ENCODE measurements around the gene CDH1.

CDH1 gene

GRCh38 chr16:68866933-68867332, 129.8 kb downstream of the CDH1 start:
- H3K18ac ChIP-seq (ENCODE audit: low read length): no peak overlapping the region
- no CpG with 5 or more reads among the region's 6 CpGs for WGBS (ENCODE audit: extremely low coverage, insufficient coverage, low lambda C conversion rate)
- no peak overlapping the region for H3K23ac ChIP-seq (ENCODE audit: low read length)
- H3K4me2 ChIP-seq (ENCODE audit: low read length): no peak overlapping the region
- no peak overlapping the region for H4K5ac ChIP-seq (ENCODE audit: low read length)
- H3K79me1 ChIP-seq (ENCODE audit: low read length): no peaks in the 10 kb centered on the region
- H3K79me2 ChIP-seq (ENCODE audit: control insufficient read depth, insufficient read depth, low read length): no peaks in the 10 kb centered on the region
- no peaks in the 10 kb centered on the region for H3K27me3 ChIP-seq (ENCODE audit: insufficient read depth, low read length, poor library complexity)
- H3K4me1 ChIP-seq (ENCODE audit: control insufficient read depth, low read depth, low read length): no peaks in the 10 kb centered on the region
- no peak overlapping the region for H2BK120ac ChIP-seq (ENCODE audit: low read depth, low read length)
- H3K36me3 ChIP-seq (ENCODE audit: control insufficient read depth, insufficient read depth, low read length): no peaks in the 10 kb centered on the region
- H2AK5ac ChIP-seq (ENCODE audit: low read length): no peak overlapping the region
- H3K27ac ChIP-seq (ENCODE audit: low read depth, low read length): no peak overlapping the region
- no peak overlapping the region for H3K4ac ChIP-seq (ENCODE audit: low read depth, low read length)
- H3K9ac ChIP-seq (ENCODE audit: low read length): no peak overlapping the region
- no peak overlapping the region for H2BK5ac ChIP-seq (ENCODE audit: low read length)
- H4K8ac ChIP-seq (ENCODE audit: low read depth, low read length): no peak overlapping the region
- H3K4me3 ChIP-seq (ENCODE audit: low read length): no peak overlapping the region
- no peak overlapping the region for H2BK15ac ChIP-seq (replicated peaks; ENCODE audit: low read depth)
- no peak overlapping the region for H3K56ac ChIP-seq (ENCODE audit: low read length)
- no peak for DNase-seq

- Histone ChIP-seq H3K4me1 (ENCODE audit: control insufficient read depth, low read depth, low read length) (no peaks in the 10 kb centered on the region), H2BK120ac (ENCODE audit: low read depth, low read length) (no peak overlapping the region), H3K4me2 (ENCODE audit: low read length) (no peak overlapping the region), H2BK5ac (ENCODE audit: low read length) (no peak overlapping the region), H3K18ac (ENCODE audit: low read length) (no peak overlapping the region), H3K23ac (ENCODE audit: low read length) (no peak overlapping the region), H3K36me3 (ENCODE audit: control insufficient read depth, insufficient read depth, low read length) (no peaks in the 10 kb centered on the region), H3K79me1 (ENCODE audit: low read length) (no peaks in the 10 kb centered on the region), H3K27ac (ENCODE audit: low read depth, low read length) (no peak overlapping the region), H3K4ac (ENCODE audit: low read depth, low read length) (no peak overlapping the region), H3K79me2 (ENCODE audit: control insufficient read depth, insufficient read depth, low read length) (no peaks in the 10 kb centered on the region), H3K27me3 (ENCODE audit: insufficient read depth, low read length, poor library complexity) (no peaks in the 10 kb centered on the region), H2BK15ac (replicated peaks; ENCODE audit: low read depth) (no peak overlapping the region), H3K4me3 (ENCODE audit: low read length) (no peak overlapping the region), H3K56ac (ENCODE audit: low read length) (no peak overlapping the region), H3K9ac (ENCODE audit: low read length) (no peak overlapping the region), H2AK5ac (ENCODE audit: low read length) (no peak overlapping the region), H4K5ac (ENCODE audit: low read length) (no peak overlapping the region), H4K8ac (ENCODE audit: low read depth, low read length) (no peak overlapping the region)
- DNase-seq: no peak
- WGBS (ENCODE audit: extremely low coverage, insufficient coverage, low lambda C conversion rate): no CpG with 5 or more reads among the region's 4 CpGs
Measured at GRCh38 chr16:68869492-68870088, 132.5 kb downstream of the CDH1 start.

DNA sequence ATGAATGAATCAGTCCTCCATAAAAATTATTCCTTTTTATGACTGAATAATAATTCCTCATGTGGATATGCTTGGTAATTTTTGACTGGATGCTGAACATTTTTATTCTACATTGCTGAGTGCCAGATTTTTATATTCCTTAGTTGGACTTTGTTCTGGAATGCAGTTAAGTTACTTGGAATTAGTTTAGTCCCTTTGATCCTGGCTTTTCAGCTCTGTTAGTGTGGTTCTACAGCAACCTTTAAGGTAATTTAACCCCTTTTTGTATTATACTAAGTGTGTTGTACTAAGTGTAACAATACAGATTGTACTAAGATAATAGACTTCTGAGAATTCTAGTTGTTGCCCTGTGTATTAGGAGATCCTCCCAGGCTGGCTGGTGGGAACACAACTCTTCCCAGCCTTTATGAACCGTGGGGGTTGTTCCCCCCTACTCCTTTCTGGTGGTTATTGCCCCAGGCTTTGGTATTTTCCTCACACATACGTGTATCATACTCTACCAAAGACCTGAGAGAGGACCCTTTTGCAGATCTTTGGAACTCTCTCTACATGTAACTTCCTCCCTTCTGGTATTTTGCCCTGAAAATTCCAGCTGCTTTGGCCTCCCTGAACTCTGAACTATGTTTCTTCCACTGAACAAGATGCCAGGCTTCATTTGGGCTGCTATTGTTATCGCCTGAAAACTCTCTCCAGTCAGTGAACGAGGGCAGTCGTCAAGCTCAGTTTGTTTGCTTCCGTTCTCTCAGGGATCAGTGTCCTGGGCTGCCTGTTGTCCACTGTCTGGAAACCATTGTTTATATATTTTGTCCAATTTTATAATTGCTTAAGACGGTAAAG, 136.8 kb downstream of the CDH1 start:
- no peak overlapping the region for H4K8ac ChIP-seq (ENCODE audit: low read depth, low read length)
- no peak overlapping the region for H3K4ac ChIP-seq (ENCODE audit: low read depth, low read length)
- H3K79me1 ChIP-seq (ENCODE audit: low read length): no peaks in the 10 kb centered on the region
- H3K56ac ChIP-seq (ENCODE audit: low read length): no peak overlapping the region
- H3K4me2 ChIP-seq (ENCODE audit: low read length): no peak overlapping the region
- H3K18ac ChIP-seq (ENCODE audit: low read length): no peak overlapping the region
- H2BK5ac ChIP-seq (ENCODE audit: low read length): no peak overlapping the region
- H3K23ac ChIP-seq (ENCODE audit: low read length): no peak overlapping the region
- no peak overlapping the region for H2BK120ac ChIP-seq (ENCODE audit: low read depth, low read length)
- H4K5ac ChIP-seq (ENCODE audit: low read length): no peak overlapping the region
- H3K27me3 ChIP-seq (ENCODE audit: insufficient read depth, low read length, poor library complexity): no peaks in the 10 kb centered on the region
- H2BK15ac ChIP-seq (replicated peaks; ENCODE audit: low read depth): no peak overlapping the region
- no peak overlapping the region for H3K27ac ChIP-seq (ENCODE audit: low read depth, low read length)
- no peak for DNase-seq
- WGBS (ENCODE audit: extremely low coverage, insufficient coverage, low lambda C conversion rate): no CpG with 5 or more reads among the region's 7 CpGs
- no peak overlapping the region for H2AK5ac ChIP-seq (ENCODE audit: low read length)
- no peaks in the 10 kb centered on the region for H3K79me2 ChIP-seq (ENCODE audit: control insufficient read depth, insufficient read depth, low read length)
- peaks cover 2% of the 10 kb centered on the region for H3K36me3 ChIP-seq (ENCODE audit: control insufficient read depth, insufficient read depth, low read length)
- no peaks in the 10 kb centered on the region for H3K4me1 ChIP-seq (ENCODE audit: control insufficient read depth, low read depth, low read length)
- no peak overlapping the region for H3K9ac ChIP-seq (ENCODE audit: low read length)
- H3K4me3 ChIP-seq (ENCODE audit: low read length): no peak overlapping the region

DNA sequence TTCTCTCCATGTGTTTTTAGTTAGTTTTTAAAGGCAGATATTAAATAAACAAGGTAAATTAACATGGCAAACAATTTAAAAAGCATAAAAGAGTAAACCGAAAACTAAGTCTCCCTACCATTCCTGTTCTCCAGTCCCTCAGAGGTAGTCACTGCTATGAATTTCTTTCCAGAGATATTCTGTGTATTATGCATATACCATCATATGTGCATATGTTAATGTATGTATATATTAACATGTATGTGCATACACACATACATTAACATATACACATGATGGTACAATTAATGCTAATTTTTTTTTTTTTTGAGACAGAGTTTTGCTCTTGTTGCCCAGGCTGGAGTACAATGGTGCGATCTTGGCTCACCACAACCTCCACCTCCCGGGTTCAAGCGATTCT, 138.8 kb downstream of the CDH1 start:
- Histone ChIP-seq H3K18ac (ENCODE audit: low read length) (no peak overlapping the region), H2AK5ac (ENCODE audit: low read length) (no peak overlapping the region), H3K4me1 (ENCODE audit: control insufficient read depth, low read depth, low read length) (no peaks in the 10 kb centered on the region), H2BK15ac (replicated peaks; ENCODE audit: low read depth) (no peak overlapping the region), H3K79me2 (ENCODE audit: control insufficient read depth, insufficient read depth, low read length) (no peaks in the 10 kb centered on the region), H4K8ac (ENCODE audit: low read depth, low read length) (no peak overlapping the region), H3K4me3 (ENCODE audit: low read length) (no peak overlapping the region), H3K4me2 (ENCODE audit: low read length) (no peak overlapping the region), H3K56ac (ENCODE audit: low read length) (no peak overlapping the region), H3K23ac (ENCODE audit: low read length) (no peak overlapping the region), H3K9ac (ENCODE audit: low read length) (no peak overlapping the region), H3K27ac (ENCODE audit: low read depth, low read length) (no peak overlapping the region), H3K27me3 (ENCODE audit: insufficient read depth, low read length, poor library complexity) (no peaks in the 10 kb centered on the region), H4K5ac (ENCODE audit: low read length) (no peak overlapping the region), H3K36me3 (ENCODE audit: control insufficient read depth, insufficient read depth, low read length) (peaks cover 2% of the 10 kb centered on the region), H3K79me1 (ENCODE audit: low read length) (no peaks in the 10 kb centered on the region), H2BK120ac (ENCODE audit: low read depth, low read length) (no peak overlapping the region), H2BK5ac (ENCODE audit: low read length) (no peak overlapping the region), H3K4ac (ENCODE audit: low read depth, low read length) (no peak overlapping the region)
- WGBS (ENCODE audit: extremely low coverage, insufficient coverage, low lambda C conversion rate): no CpG with 5 or more reads among the region's 4 CpGs
- DNase-seq: no peak

DNA sequence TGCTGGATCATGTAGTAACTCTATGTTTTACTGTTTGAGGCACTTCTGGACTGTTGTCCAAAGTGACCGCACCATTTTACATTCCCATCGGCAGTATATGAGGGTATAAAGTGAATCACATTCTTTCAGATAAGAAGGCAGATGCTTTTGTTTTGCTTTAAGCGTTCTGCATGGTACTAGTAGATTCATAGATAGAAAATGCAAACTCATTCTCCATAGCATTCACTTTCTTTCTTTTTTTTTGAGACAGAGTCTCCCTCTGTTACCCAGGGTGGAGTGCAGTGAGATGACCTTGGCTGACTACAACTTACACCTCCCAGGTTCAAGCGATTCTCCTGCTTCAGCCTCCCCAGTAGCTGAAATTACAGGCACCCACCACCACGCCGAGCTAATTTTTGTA, 146.6 kb downstream of the CDH1 start:
- Histone ChIP-seq H3K27me3 (ENCODE audit: insufficient read depth, low read length, poor library complexity) (no peaks in the 10 kb centered on the region), H3K27ac (ENCODE audit: low read depth, low read length) (no peak overlapping the region), H3K79me2 (ENCODE audit: control insufficient read depth, insufficient read depth, low read length) (no peaks in the 10 kb centered on the region), H3K79me1 (ENCODE audit: low read length) (no peaks in the 10 kb centered on the region), H3K4ac (ENCODE audit: low read depth, low read length) (no peak overlapping the region), H2AK5ac (ENCODE audit: low read length) (no peak overlapping the region), H2BK5ac (ENCODE audit: low read length) (no peak overlapping the region), H3K4me2 (ENCODE audit: low read length) (no peak overlapping the region), H4K5ac (ENCODE audit: low read length) (no peak overlapping the region), H3K56ac (ENCODE audit: low read length) (no peak overlapping the region), H3K9ac (ENCODE audit: low read length) (no peak overlapping the region), H3K4me3 (ENCODE audit: low read length) (no peak overlapping the region), H2BK15ac (replicated peaks; ENCODE audit: low read depth) (no peak overlapping the region), H3K18ac (ENCODE audit: low read length) (no peak overlapping the region), H3K23ac (ENCODE audit: low read length) (no peak overlapping the region), H4K8ac (ENCODE audit: low read depth, low read length) (no peak overlapping the region), H3K4me1 (ENCODE audit: control insufficient read depth, low read depth, low read length) (no peaks in the 10 kb centered on the region), H2BK120ac (ENCODE audit: low read depth, low read length) (no peak overlapping the region), H3K36me3 (ENCODE audit: control insufficient read depth, insufficient read depth, low read length) (no peaks in the 10 kb centered on the region)
- WGBS (ENCODE audit: extremely low coverage, insufficient coverage, low lambda C conversion rate): no CpG with 5 or more reads among the region's 6 CpGs
- DNase-seq: no peak

All from mesendoderm (in vitro differentiated cells).